Dermis microvascular lymphatic vessel endothelial cell (primary cell): ENCODE results near the gene OTOF. TPM values are rescaled to one million over a fixed set of nuclear protein-coding genes. Genes with fewer than 3 reads are reported as not detected.
A peak's percentile ranks its signal among the peaks of the same experiment; 100 is the strongest.
"Not testable (repeated sequence)": the region's sequence is repeated elsewhere in the genome, so short reads cannot be mapped to it uniquely, and the experiment has no call there.

Source experiments
- DNase-seq, 2 donors: peaks; one replicate each; pipeline versions ENCODE4 v3.0.0 to v3.0.0-alpha.2; 2010; ENCODE audit warnings: low read depth in 2 of 2
- total RNA-seq: library from RNA; depleted of rRNA; stranded (reverse); fragments of >200 nt; gene quantifications from 2 replicates; pipeline ENCODE4 v1.2.1, GENCODE V29; 2014

Gene OTOF
- total RNA-seq, 1 donor from 2014 or later, result 20.8 TPM

DNA sequence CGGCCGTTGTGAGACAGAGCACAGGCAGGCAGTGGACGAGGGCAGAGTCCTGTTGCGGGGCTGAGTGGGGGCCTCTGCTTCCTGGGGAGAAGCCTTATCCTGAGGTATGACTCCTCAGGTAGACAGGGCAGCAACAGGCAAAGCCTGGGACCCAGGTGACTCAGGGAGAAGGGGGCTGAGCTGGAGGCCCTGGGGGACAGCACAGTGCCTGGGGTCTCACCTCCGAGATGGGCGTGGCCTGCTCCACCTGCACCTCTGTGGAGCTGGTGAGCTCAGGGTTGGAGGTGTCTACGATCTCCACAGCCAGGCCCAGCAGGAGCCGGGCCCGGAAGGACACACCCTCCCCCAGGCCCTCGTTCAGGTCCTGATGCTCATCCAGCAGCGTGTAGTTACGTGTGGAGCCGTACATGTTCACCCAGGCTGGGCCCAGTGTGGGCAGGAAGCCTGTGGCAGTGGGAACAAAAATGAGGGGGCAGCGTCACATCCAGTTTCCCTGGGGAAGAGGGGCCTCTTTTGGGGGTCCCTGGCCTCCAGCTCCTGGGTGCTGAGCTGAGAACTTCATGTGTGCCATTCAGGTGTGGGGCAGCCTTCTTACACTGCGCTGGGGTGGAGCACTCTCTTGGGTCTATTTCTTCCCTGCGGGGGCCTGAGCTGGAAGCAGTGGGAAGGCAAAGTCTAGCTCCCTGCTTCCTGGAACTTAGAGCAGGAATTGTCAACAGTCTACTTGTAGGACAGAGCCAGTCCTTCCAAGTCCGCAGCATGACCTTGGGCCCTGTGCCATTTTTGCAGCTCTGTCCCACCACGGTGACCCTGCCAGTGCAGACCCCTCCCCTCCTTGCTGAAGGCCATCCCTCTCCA lies 2.9 kb upstream of the OTOF start:
- no peak for DNase-seq

DNA sequence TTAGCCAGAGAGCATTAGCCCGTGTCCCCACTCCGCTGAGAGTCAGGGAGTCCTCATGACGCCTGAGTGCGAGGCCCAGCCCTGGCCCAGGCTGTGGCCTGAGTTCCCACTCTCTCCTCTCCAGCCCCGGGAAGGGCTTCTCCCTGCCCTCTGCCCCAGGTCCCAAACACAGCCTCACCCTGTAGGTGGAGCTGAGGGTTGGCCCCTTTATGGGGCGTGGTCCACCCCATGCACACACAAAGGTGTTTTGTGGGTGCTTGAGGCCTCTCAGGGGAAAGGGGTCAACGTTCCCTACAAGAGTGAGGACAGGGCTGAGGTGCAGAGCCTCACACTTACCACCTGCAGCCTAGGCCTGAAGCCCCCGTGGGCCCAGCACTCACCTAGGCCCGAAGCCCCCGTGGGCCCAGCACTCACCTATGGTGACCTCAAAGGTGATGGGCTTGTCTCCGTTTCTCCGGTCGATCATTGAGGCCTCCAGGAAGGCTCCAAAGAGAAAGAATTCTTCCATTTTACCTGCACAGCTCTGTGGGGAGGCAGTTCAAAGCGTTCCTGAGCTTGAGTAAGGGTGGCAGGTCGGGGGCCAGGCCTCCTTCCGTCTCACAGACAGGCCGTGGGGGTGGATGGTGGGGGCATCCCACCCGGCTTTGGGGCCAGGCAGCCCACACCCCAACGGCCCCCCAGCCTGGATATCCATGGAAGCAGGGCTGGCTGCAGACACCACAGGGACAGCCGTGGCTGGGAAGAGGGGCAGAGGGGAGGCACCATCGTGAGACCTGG lies 2.1 kb upstream of the OTOF start:
- DNase-seq, result no peak

- DNase-seq, result no peak
These were observed 1.3 kb upstream of the OTOF start for GRCh38 chr2:26479131-26479788.

- DNase-seq, result no peak
These were observed 442 bp upstream of the OTOF start for GRCh38 chr2:26478366-26478765.

DNA sequence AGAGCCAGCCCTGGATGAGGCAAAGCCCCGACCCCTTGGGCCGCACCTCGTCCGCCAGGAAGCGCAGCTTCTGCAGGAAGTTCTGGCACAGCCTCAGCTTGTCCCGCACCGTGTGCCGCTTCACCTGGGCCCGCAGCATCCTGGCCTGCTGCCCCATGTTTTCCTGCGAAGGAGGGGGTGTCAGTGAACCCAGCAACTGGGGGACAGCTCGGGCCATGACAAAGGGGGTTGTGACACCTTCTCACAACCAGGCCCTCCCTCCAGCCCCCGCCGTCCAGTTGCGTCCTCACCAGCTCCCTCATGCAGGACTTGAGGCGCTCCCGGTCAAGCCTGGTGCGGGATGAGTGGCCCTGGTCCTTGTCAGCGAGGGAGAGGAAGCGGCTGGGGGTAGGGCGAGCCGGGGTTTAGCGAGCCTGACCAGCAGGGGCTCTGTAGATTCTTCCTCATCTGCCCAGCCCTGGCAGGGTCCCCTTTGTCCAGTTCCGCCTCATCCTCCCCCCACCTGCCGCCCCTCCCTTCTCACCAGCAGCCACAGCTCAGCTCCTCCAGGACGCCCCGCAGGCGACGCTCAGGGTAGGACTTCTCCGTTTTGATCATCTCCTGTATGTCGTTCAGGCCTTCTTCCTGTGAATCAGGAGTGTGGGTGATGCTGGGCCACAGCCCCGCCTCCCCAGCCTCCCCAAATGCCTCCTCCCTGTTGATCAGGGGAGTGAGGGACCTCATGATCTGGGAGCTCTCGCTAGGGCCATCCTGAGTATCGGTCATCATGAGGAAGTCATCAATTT lies 606 bp downstream of the OTOF start:
- peak in 1 of 2 donors; percentile 14 for DNase-seq

- DNase-seq, result no peak
These were observed 2.0 kb downstream of the OTOF start for GRCh38 chr2:26475832-26476501.

DNA sequence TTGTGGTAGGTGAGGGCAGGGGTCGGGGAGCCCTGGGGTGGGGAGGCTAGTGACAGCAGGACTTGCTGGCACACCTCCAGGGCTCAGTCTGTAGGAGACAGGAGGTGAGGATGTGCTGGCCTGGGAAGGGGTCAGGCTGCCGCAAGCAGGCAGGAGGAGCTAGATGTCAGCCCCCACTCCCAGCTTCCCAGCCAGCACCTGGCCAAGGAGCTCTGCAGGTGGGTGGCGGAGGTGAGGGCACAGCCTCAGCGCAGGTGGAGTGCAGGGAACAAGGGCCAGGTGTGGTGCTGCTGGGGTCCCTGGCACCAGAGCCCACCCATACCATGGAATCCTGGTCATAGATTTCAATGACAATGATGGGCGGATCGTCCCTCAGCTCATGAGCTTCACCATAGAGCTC lies 2.9 kb downstream of the OTOF start:
- no peak for DNase-seq

GRCh38 chr2:26474261-26474785 lies 3.6 kb downstream of the OTOF start:
- DNase-seq, result no peak

GRCh38 chr2:26473796-26474195 lies 4.1 kb downstream of the OTOF start:
- DNase-seq, result no peak

DNA sequence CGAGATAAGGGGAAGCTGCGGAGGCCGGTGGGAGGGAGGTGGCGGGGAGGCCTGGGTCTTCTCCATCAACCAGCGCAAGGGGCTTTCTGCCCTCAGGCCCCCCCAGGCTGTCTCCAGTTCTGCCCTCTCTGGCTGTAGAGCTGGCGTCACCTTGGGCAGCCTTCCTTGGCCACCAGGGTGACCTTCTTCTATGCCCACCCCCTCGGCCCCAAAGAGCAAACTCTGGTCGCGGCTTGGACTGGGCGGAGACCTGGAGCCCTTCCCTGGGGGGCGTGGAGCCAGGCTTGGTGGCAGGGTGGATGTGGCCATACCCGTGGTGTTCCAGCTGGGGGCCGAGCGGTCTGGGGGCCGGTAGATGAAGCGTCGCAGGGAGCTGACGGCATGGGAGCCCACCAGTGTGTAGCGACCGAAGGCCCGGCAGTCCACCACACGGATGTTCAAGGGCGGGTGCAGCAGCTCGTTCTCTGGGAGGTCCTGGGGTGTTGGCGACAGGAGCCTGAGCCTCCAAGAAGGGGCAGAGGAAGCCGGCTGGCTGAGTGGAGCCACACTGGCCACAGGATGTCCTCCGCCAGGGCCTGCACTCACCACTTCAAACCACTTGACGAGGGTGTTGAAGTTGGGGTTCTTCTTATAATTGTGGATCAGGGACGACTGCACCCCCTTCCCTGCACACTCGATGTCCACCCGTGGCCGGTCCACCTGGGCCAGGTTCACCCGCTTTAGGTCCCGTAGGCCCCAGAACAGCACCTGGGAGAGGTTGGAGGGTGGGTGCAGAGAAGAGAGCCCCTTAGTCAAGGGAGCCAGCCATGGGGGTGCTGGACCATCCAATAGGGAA lies 4.9 kb downstream of the OTOF start:
- DNase-seq, result no peak

DNA sequence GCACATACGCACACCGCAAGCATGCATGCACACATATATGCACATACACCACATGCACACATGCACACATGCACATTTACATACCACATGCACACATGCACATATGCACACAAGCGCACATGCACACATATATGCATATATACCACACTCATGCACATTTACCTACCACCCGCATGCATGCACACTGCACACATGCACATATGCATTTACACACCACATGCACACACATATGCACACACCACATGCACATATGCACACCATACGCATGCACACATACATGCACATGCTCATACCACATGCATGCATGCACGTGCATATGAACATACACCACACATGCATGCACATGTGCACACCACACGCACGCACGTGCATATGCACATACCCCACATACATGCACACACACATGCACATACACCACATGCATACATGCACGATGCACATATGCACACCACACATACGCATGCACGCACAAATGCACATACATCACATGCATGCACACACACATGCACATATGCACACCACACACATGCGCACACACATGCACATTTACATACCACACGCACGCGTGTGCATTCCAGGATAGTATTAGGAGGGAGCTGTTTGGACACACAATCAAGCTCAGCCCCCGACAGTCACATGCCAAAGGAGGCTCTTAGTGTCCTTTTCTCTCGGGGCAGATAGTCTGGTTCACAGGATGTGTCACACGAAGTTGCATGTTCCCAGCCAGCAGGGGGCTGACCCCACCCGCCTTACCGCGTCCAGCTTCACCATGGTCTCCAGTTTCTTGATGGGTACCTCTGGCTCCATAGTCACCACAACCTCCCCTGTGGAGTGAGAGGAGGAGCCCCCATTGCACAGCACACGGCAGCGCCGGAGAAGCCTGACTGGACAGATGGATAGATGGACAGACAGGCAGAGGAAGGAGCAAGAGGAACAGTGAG lies 5.9 kb downstream of the OTOF start:
- peak in 1 of 2 donors; percentile 42 for DNase-seq

DNA sequence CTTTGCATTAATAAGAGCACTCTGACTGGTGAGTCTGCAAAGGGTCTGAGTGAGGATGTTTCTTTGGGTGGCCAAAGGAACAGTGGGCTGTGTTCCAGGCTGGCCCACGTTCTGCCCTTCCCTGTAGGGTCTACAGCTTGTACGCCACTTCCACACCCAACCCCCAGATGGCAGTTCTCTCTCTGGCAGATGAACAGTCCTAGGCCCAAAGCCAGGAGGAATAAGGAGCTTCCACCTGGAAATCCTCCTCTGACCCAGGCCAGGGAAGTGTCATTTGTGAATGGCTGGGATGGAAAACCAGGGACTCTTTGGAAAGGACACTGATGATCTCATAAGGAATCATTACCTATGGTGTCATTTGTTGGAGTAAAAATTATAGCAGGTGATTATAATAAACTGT lies 6.6 kb downstream of the OTOF start:
- DNase-seq, result peak in 1 of 2 donors; percentile 23

GRCh38 chr2:26470601-26471260 lies 7.2 kb downstream of the OTOF start:
- no peak for DNase-seq

DNA sequence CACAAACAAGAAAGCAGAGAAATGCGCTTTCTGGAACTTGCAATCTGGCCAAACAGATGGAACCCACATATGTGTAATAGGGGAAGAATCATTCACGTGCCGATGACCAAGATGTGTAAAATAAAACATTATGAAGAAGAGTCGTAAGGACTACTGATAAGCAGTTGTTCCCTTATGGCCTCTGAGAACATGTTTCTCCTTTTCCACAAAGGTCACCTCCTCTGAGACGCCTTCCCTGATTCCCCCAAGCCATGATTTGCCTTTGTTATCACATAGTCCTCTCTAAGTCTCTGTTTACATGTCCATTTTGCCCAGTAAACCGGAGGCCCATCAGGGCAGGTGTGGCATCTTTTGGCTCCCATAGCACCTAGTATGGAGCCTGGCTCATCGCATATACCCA lies 8.0 kb downstream of the OTOF start:
- DNase-seq, result no peak

- peak; percentile 51 to 70 for DNase-seq
These were observed 8.7 kb downstream of the OTOF start for GRCh38 chr2:26469092-26469710.

GRCh38 chr2:26468544-26468943 lies 9.4 kb downstream of the OTOF start:
- not testable (repeated sequence) for DNase-seq

DNA sequence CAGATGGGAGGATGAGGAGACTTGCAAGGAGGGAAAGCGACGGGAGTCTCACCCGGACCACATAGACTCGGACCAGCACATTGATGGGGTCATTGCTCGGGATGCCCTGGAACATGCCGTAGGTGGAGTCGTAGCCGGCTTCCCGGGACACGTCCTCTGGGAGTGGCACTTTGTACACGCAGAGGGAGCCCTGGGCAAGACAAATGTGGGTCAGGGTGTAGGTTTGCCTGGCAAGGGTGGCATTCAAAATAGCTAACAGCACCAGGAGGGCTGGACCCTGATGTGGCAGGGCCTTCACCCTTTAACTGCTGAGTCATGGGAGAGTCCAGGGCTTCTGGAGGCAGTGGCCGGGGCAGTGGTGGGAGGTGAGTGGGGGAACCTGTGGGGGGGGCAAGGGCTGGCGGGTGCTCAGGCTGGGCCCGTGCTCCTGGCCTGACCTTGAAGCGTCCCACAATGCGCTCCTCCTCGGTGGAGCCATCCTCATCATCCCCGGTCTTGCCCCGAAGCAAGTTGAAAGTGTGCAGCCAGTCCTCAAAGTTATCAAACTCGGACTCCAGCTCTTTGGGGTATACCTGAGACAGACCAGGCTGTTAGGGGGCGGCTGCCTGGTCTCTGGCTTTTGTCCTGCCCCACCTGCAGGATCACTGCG lies 11.1 kb downstream of the OTOF start:
- DNase-seq, result no peak
